Measurements from ENCODE around the gene CLIC2. TPM values are rescaled to one million over a fixed set of nuclear protein-coding genes. Genes with fewer than 3 reads are reported as not detected.

Gene CLIC2
- total RNA-seq, 1 donor from 2014 or later: not detected

- no peaks in the 10 kb centered on the region for H3K9me3 Mint-ChIP-seq (ENCODE audit: unreplicated experiment)
- TF ChIP-seq, protein P1, sequence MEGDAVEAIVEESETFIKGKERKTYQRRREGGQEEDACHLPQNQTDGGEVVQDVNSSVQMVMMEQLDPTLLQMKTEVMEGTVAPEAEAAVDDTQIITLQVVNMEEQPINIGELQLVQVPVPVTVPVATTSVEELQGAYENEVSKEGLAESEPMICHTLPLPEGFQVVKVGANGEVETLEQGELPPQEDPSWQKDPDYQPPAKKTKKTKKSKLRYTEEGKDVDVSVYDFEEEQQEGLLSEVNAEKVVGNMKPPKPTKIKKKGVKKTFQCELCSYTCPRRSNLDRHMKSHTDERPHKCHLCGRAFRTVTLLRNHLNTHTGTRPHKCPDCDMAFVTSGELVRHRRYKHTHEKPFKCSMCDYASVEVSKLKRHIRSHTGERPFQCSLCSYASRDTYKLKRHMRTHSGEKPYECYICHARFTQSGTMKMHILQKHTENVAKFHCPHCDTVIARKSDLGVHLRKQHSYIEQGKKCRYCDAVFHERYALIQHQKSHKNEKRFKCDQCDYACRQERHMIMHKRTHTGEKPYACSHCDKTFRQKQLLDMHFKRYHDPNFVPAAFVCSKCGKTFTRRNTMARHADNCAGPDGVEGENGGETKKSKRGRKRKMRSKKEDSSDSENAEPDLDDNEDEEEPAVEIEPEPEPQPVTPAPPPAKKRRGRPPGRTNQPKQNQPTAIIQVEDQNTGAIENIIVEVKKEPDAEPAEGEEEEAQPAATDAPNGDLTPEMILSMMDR (IDR thresholded peaks at IDR 0.05; ENCODE audit: unreplicated experiment): no peak
- no peak overlapping the region for H3K27ac Mint-ChIP-seq (ENCODE audit: unreplicated experiment)
- no peak for DNase-seq (ENCODE audit: low spot score)
- H3K4me1 Mint-ChIP-seq (ENCODE audit: unreplicated experiment): peaks cover 7% of the 10 kb centered on the region
- H3K4me3 Mint-ChIP-seq (ENCODE audit: unreplicated experiment): no peak overlapping the region
- H3K36me3 Mint-ChIP-seq (ENCODE audit: low read depth, unreplicated experiment): no peaks in the 10 kb centered on the region
- H3K27me3 Mint-ChIP-seq (ENCODE audit: unreplicated experiment): no peaks in the 10 kb centered on the region
Observed at GRCh38 chrX:155333544-155334100, 792 bp downstream of the CLIC2 start.

GRCh38 chrX:155330992-155331391 lies 3.4 kb downstream of the CLIC2 start:
- H3K4me3 Mint-ChIP-seq (ENCODE audit: unreplicated experiment): no peak overlapping the region
- peaks cover 7% of the 10 kb centered on the region for H3K4me1 Mint-ChIP-seq (ENCODE audit: unreplicated experiment)

DNA sequence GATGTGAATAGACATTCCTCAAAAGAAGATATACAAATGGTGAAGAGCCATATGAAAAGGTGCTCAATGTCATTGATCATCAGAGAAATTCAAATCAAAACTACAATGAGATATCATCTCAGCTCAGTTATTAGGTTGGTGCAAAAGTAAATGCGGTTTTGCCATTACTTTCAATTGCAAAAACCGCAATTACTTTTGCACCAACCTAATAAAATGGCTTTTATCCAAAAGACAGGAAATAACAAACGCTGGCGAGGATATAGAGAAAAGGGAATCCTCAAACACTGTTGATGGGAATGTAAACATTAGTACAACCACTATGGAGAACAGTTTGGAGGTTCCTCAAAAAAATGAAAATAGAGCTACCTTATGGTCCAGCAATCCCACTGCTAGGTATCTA lies 5.1 kb downstream of the CLIC2 start:
- H3K4me1 Mint-ChIP-seq (ENCODE audit: unreplicated experiment): peaks cover 7% of the 10 kb centered on the region
- no peaks in the 10 kb centered on the region for H3K9me3 Mint-ChIP-seq (ENCODE audit: unreplicated experiment)
- TF ChIP-seq, protein P1 (IDR thresholded peaks at IDR 0.05; ENCODE audit: unreplicated experiment): no peak
- no peak for DNase-seq (ENCODE audit: low spot score)
- H3K36me3 Mint-ChIP-seq (ENCODE audit: low read depth, unreplicated experiment): no peaks in the 10 kb centered on the region
- H3K4me3 Mint-ChIP-seq (ENCODE audit: unreplicated experiment): no peak overlapping the region
- no peaks in the 10 kb centered on the region for H3K27me3 Mint-ChIP-seq (ENCODE audit: unreplicated experiment)
- H3K27ac Mint-ChIP-seq (ENCODE audit: unreplicated experiment): no peak overlapping the region

More at GRCh38 chrX:155330992-155331391, 3.4 kb downstream of the CLIC2 start:
- Mint-ChIP-seq H3K27ac (ENCODE audit: unreplicated experiment) (no peak overlapping the region), H3K9me3 (ENCODE audit: unreplicated experiment) (no peaks in the 10 kb centered on the region), H3K36me3 (ENCODE audit: low read depth, unreplicated experiment) (no peaks in the 10 kb centered on the region), H3K27me3 (ENCODE audit: unreplicated experiment) (no peaks in the 10 kb centered on the region)
- TF ChIP-seq, protein P1 (IDR thresholded peaks at IDR 0.05; ENCODE audit: unreplicated experiment): no peak
- no peak for DNase-seq (ENCODE audit: low spot score)

- no peaks in the 10 kb centered on the region for H3K36me3 Mint-ChIP-seq (ENCODE audit: low read depth, unreplicated experiment)
- no peak overlapping the region for H3K27ac Mint-ChIP-seq (ENCODE audit: unreplicated experiment)
- TF ChIP-seq, protein P1 (IDR thresholded peaks at IDR 0.05; ENCODE audit: unreplicated experiment): no peak
- DNase-seq (ENCODE audit: low spot score): no peak
- peaks cover 7% of the 10 kb centered on the region for H3K4me1 Mint-ChIP-seq (ENCODE audit: unreplicated experiment)
- no peaks in the 10 kb centered on the region for H3K27me3 Mint-ChIP-seq (ENCODE audit: unreplicated experiment)
- no peak overlapping the region for H3K4me3 Mint-ChIP-seq (ENCODE audit: unreplicated experiment)
- no peaks in the 10 kb centered on the region for H3K9me3 Mint-ChIP-seq (ENCODE audit: unreplicated experiment)
Observed at GRCh38 chrX:155326610-155327009, 7.8 kb downstream of the CLIC2 start.

GRCh38 chrX:155314260-155314659 lies 20.2 kb downstream of the CLIC2 start:
- Mint-ChIP-seq H3K4me3 (ENCODE audit: unreplicated experiment) (no peak overlapping the region), H3K9me3 (ENCODE audit: unreplicated experiment) (no peaks in the 10 kb centered on the region), H3K36me3 (ENCODE audit: low read depth, unreplicated experiment) (no peaks in the 10 kb centered on the region), H3K27ac (ENCODE audit: unreplicated experiment) (no peak overlapping the region), H3K27me3 (ENCODE audit: unreplicated experiment) (no peaks in the 10 kb centered on the region), H3K4me1 (ENCODE audit: unreplicated experiment) (peaks cover 6% of the 10 kb centered on the region)
- TF ChIP-seq, protein P1 (IDR thresholded peaks at IDR 0.05; ENCODE audit: unreplicated experiment): no peak
- DNase-seq (ENCODE audit: low spot score): no peak

Measured in endothelial cell (in vitro differentiated cells).